ENCODE measurements around the gene RPRD1B. TPM values are rescaled to one million over a fixed set of nuclear protein-coding genes. Genes with fewer than 3 reads are reported as not detected.
A peak's percentile ranks its signal among the peaks of the same experiment; 100 is the strongest.

Gene RPRD1B
- polyA plus RNA-seq, 2 of the 4 experiments (the other 2 are of a cell fraction): 16.4 to 28.4 TPM

GRCh38 chr20:38120625-38120988, 87.1 kb downstream of the RPRD1B start:
- ChIA-PET POLR2A (no interaction called here), CTCF (interaction anchor here (0.8 to 2.2 kb wide), 4 partner anchors 10 to 100 kb away, joined by 3 to 9 read pairs (median 5); no protein-coding TSS in a partner anchor)
- DNase-seq (ENCODE audit: low read depth in 1 of 2, low spot score in 1 of 2): no peak
- no peak for FAIRE-seq
- Histone ChIP-seq H3K4me2 (no peak overlapping the region), H3K4me1 (peaks cover 34% of the 10 kb centered on the region), H3K9me3 (no peaks in the 10 kb centered on the region), H3K4me3 (no peak overlapping the region), H3K27ac (peak overlapping the region; percentile 24 to 69; a peak in 4 of 6 replicates)
- TF ChIP-seq MAFK (IDR thresholded peaks at IDR 0.05; ENCODE audit: partially characterized antibody) (no peak), RAD21 (conservative IDR thresholded peaks at IDR 0.05 in 1 of 2, IDR thresholded peaks at IDR 0.05 in 1 of 2) (no peak), E2F6 (IDR thresholded peaks at IDR 0.05; ENCODE audit: borderline replicate concordance, low read depth) (no peak), EHF (CRISPR knock-in tag; IDR thresholded peaks at IDR 0.05) (no peak), ATOH8 (CRISPR knock-in tag; IDR thresholded peaks at IDR 0.05; ENCODE audit: low read depth) (no peak), TP53 (CRISPR knock-in tag; IDR thresholded peaks at IDR 0.05) (no peak), JUN (IDR thresholded peaks at IDR 0.05) (no peak), GATA3 (IDR thresholded peaks at IDR 0.05; ENCODE audit: borderline replicate concordance) (no peak), MAZ (IDR thresholded peaks at IDR 0.05; ENCODE audit: borderline replicate concordance, low read depth, low read length) (no peak), ZSCAN20 (CRISPR knock-in tag; IDR thresholded peaks at IDR 0.05) (no peak), EHMT2 (IDR thresholded peaks at IDR 0.05; ENCODE audit: low read depth) (no peak), ZFP36 (IDR thresholded peaks at IDR 0.05; ENCODE audit: borderline replicate concordance, partially characterized antibody) (no peak), KDM5A (IDR thresholded peaks at IDR 0.05) (no peak), ZNF302 (CRISPR knock-in tag; IDR thresholded peaks at IDR 0.05) (no peak)
- ATAC-seq: no peak
- WGBS (ENCODE audit: missing lambda C conversion rate): 88% methylated on average over 4 of the region's 4 CpGs

- ChIA-PET CTCF (interaction anchor here (1.8 to 2.8 kb wide), 4 partner anchors 9 to 64 kb away, joined by 5 to 13 read pairs (median 9); no protein-coding TSS in a partner anchor), POLR2A (no interaction called here)
- WGBS (ENCODE audit: missing lambda C conversion rate): 88% methylated on average over 4 of the region's 4 CpGs
- H3K4me1 ChIP-seq: peaks cover 45% of the 10 kb centered on the region
- DNase-seq (ENCODE audit: low read depth in 1 of 2, low spot score in 1 of 2): no peak
- no peak overlapping the region for H3K4me2 ChIP-seq
- H3K4me3 ChIP-seq: no peak overlapping the region
- no peaks in the 10 kb centered on the region for H3K9me3 ChIP-seq
- TF ChIP-seq KDM1A (IDR thresholded peaks at IDR 0.05; ENCODE audit: low read depth) (no peak), SREBF2 (IDR thresholded peaks at IDR 0.05) (no peak), HOXA7 (CRISPR knock-in tag; IDR thresholded peaks at IDR 0.05) (no peak)
- FAIRE-seq: no peak
- H3K27ac ChIP-seq: peak overlapping the region; percentile 13 to 91; a peak in 4 of 6 replicates
- no peak for ATAC-seq
Measured at GRCh38 chr20:38121741-38122140, 88.2 kb downstream of the RPRD1B start.

- Histone ChIP-seq H3K27ac (peak overlapping the region; percentile 83 to 91), H3K4me2 (peak overlapping the region; percentile 67), H3K4me1 (peaks cover 47% of the 10 kb centered on the region), H3K9me3 (no peaks in the 10 kb centered on the region), H3K4me3 (no peak overlapping the region)
- peak in 1 of 2 experiments; percentile 75 for DNase-seq (ENCODE audit: low read depth in 1 of 2, low spot score in 1 of 2)
- ChIA-PET POLR2A (no interaction called here), CTCF (interaction anchor here (1.2 to 2.8 kb wide), 4 partner anchors 13 to 98 kb away, joined by 3 to 13 read pairs (median 8); no protein-coding TSS in a partner anchor)
- no peak for TF ChIP-seq MYC (IDR thresholded peaks at IDR 0.05; ENCODE audit: borderline replicate concordance, low read length)
- TF ChIP-seq EP300 (IDR thresholded peaks at IDR 0.05): peak in 1 of 2 experiments; percentile 68; a peak in 3 of 5 replicates
- TF ChIP-seq GATA3 (IDR thresholded peaks at IDR 0.05; ENCODE audit: borderline replicate concordance): 0 out of 2 replicates have a peak, but pooled peaks have one; percentile 16
- TF ChIP-seq MAFK (IDR thresholded peaks at IDR 0.05; ENCODE audit: partially characterized antibody): no peak
- no peak for TF ChIP-seq TP53 (CRISPR knock-in tag; IDR thresholded peaks at IDR 0.05)
- TF ChIP-seq JUN (IDR thresholded peaks at IDR 0.05): peak in 1 of 2 experiments; percentile 43; a peak in 1 of 5 replicates
- TF ChIP-seq CTCF (IDR thresholded peaks at IDR 0.05): no peak
- TF ChIP-seq ZC3H11A (IDR thresholded peaks at IDR 0.05): no peak
- no peak for TF ChIP-seq ELK1 (IDR thresholded peaks at IDR 0.05; ENCODE audit: low read depth, low read length)
- no peak for TF ChIP-seq RARB (CRISPR knock-in tag; IDR thresholded peaks at IDR 0.05)
- TF ChIP-seq RNF2 (IDR thresholded peaks at IDR 0.05; ENCODE audit: borderline replicate concordance, low read depth): no peak
- no peak for TF ChIP-seq POLR2AphosphoS2 (conservative IDR thresholded peaks at IDR 0.05; ENCODE audit: low read length)
- 12% methylated on average over 4 of the region's 4 CpGs for WGBS (ENCODE audit: missing lambda C conversion rate)
- FAIRE-seq: no peak
- peak; percentile 36 to 59; a peak in 4 of 6 replicates for ATAC-seq
Measured at GRCh38 chr20:38123021-38123587, 89.6 kb downstream of the RPRD1B start.

Data from A549 (cell line).